IPS-NIHi11 (cell line): Measurements from ENCODE around the gene UXS1.
"Not testable (repeated sequence)": the region's sequence is repeated elsewhere in the genome, so short reads cannot be mapped to it uniquely, and the experiment has no call there.

Experiments
- DNase-seq: peaks from one replicate; pipeline ENCODE4 v3.0.0; 2012; ENCODE audit warnings: mixed read lengths, low spot score

UXS1 gene

GRCh38 chr2:106160786-106161261, 33.3 kb downstream of the UXS1 start:
- no peak for DNase-seq

- DNase-seq, result no peak
Measured at GRCh38 chr2:106159866-106160785, 34.0 kb downstream of the UXS1 start.

- no peak for DNase-seq
Measured at GRCh38 chr2:106158871-106159270, 35.2 kb downstream of the UXS1 start.

- no peak for DNase-seq
Measured at GRCh38 chr2:106158131-106158530, 36.0 kb downstream of the UXS1 start.

GRCh38 chr2:106157416-106157815, 36.7 kb downstream of the UXS1 start:
- DNase-seq, result no peak

- DNase-seq, result no peak
Measured at GRCh38 chr2:106156305-106157296, 37.5 kb downstream of the UXS1 start.

- no peak for DNase-seq
Measured at GRCh38 chr2:106153781-106154180, 40.3 kb downstream of the UXS1 start.

GRCh38 chr2:106147665-106148064, 46.4 kb downstream of the UXS1 start:
- no peak for DNase-seq

- DNase-seq, result no peak
Measured at GRCh38 chr2:106147159-106147558, 46.9 kb downstream of the UXS1 start.

- DNase-seq, result no peak
Measured at GRCh38 chr2:106144621-106145331, 49.3 kb downstream of the UXS1 start.

GRCh38 chr2:106143495-106144215, 50.4 kb downstream of the UXS1 start:
- DNase-seq, result peak; percentile 13

- no peak for DNase-seq
Measured at GRCh38 chr2:106142683-106143082, 51.4 kb downstream of the UXS1 start.

GRCh38 chr2:106140913-106141312, 53.2 kb downstream of the UXS1 start:
- DNase-seq, result no peak

- DNase-seq, result no peak
Measured at GRCh38 chr2:106140113-106140512, 54.0 kb downstream of the UXS1 start.

- no peak for DNase-seq
Measured at GRCh38 chr2:106139238-106139935, 54.7 kb downstream of the UXS1 start.

- no peak for DNase-seq
Measured at GRCh38 chr2:106138543-106139237, 55.4 kb downstream of the UXS1 start.

- no peak for DNase-seq
Measured at GRCh38 chr2:106137731-106138521, 56.2 kb downstream of the UXS1 start.

GRCh38 chr2:106131192-106131591, 62.9 kb downstream of the UXS1 start:
- not testable (repeated sequence) for DNase-seq
